SK-N-SH (cell line): ENCODE data around the gene NEUROG1. TPM values are rescaled to one million over a fixed set of nuclear protein-coding genes. Genes with fewer than 3 reads are reported as not detected.

Source experiments
- CTCF ChIA-PET: fragments of 300-600, 350-600 bp; formaldehyde crosslinking; extraction: SDS; loops from one replicate; lab custom pipeline; 2021; lab: Yijun Ruan, JAX
- POLR2A ChIA-PET: fragments of 350-600 bp; sonication (Branson Sonifier 250); formaldehyde crosslinking; extraction: SDS; loops from one replicate; lab custom pipeline; 2020; ENCODE audit warnings: antibody characterized with exemption, inconsistent platforms; lab: Yijun Ruan, JAX
- DNase-seq: peaks from one replicate; pipeline ENCODE4 v3.0.0; 2012
- H2AFZ ChIP-seq: fragments of 200-600 bp; sonication (generic); 2 replicates; pipeline ENCODE4 v1.8.1; 2016; ENCODE audit warnings: antibody characterized with exemption, mild to moderate bottlenecking, low read depth
- H3F3A ChIP-seq: fragments of 200-600 bp; sonication (generic); replicated peaks from 2 replicates; pipeline ENCODE3; 2016; ENCODE audit warnings: antibody characterized with exemption, mild to moderate bottlenecking; ENCODE audit not compliant: insufficient read depth
- H3K27ac ChIP-seq, 2 experiments: fragments of 200-500 bp in 1 of 2; fragments of 200-600 bp in 1 of 2; sonication (Bioruptor generic) in 1 of 2; sonication (generic), shearing (Covaris generic) in 1 of 2; 2 replicates each; pipeline versions ENCODE4 v1.5.1 to v1.6.1; 2014 to 2016; ENCODE audit warnings: low read depth in 2 of 2, inconsistent platforms in 1 of 2, low read length in 1 of 2, mild to moderate bottlenecking in 1 of 2, mixed read lengths in 1 of 2
- H3K27me3 ChIP-seq: fragments of 200-600 bp; sonication (generic), shearing (Covaris generic); 2 replicates; pipeline ENCODE4 v1.6.1; 2016; ENCODE audit warnings: mixed run types; ENCODE audit not compliant: insufficient read depth
- H3K36me3 ChIP-seq, 2 experiments: fragments of 200-500 bp in 1 of 2; fragments of 200-600 bp in 1 of 2; sonication (Bioruptor generic) in 1 of 2; sonication (generic) in 1 of 2; replicated peaks in 1 of 2; 2 replicates each; pipeline versions ENCODE3 to v1.5.1; 2014 to 2016; ENCODE audit warnings: low read length in 1 of 2, mild to moderate bottlenecking in 1 of 2; ENCODE audit not compliant: insufficient read depth in 2 of 2, control insufficient read depth in 1 of 2
- H3K4me1 ChIP-seq, 2 experiments: fragments of 200-500 bp in 1 of 2; fragments of 200-600 bp in 1 of 2; sonication (Bioruptor generic) in 1 of 2; sonication (generic), shearing (Covaris generic) in 1 of 2; 2 replicates each; pipeline versions ENCODE4 v1.5.1 to v1.6.1; 2014 to 2016; ENCODE audit warnings: low read depth in 1 of 2, low read length in 1 of 2, mixed run types in 1 of 2; ENCODE audit not compliant: insufficient read depth in 2 of 2, control insufficient read depth in 1 of 2
- H3K4me2 ChIP-seq: fragments of 200-600 bp; sonication (generic), shearing (Covaris generic); 2 replicates; pipeline ENCODE4 v1.6.1; 2017; ENCODE audit warnings: mixed run types
- H3K4me3 ChIP-seq, 2 experiments: fragments of 200-500 bp in 1 of 2; fragments of 200-600 bp in 1 of 2; sonication (Bioruptor generic) in 1 of 2; sonication (generic), shearing (Covaris generic) in 1 of 2; 2 replicates each; pipeline versions ENCODE4 v1.5.1 to v1.8.1; 2014 to 2016; ENCODE audit warnings: low read depth in 2 of 2, inconsistent platforms in 1 of 2, low read length in 1 of 2, mild to moderate bottlenecking in 1 of 2, mixed read lengths in 1 of 2, moderate library complexity in 1 of 2
- H3K79me2 ChIP-seq: fragments of 200-600 bp; sonication (generic); 2 replicates; pipeline ENCODE4 v1.8.1; 2017; ENCODE audit warnings: mild to moderate bottlenecking; ENCODE audit not compliant: insufficient read depth
- H3K9ac ChIP-seq: fragments of 200-600 bp; sonication (generic); 2 replicates; pipeline ENCODE4 v1.6.1; 2017; ENCODE audit warnings: mixed run types
- H3K9me2 ChIP-seq: fragments of 200-600 bp; sonication (generic); 2 replicates; pipeline ENCODE4 v1.6.1; 2017; ENCODE audit warnings: mixed run types
- H3K9me3 ChIP-seq: fragments of 200-600 bp; sonication (generic); 2 replicates; pipeline ENCODE4 v1.6.1; 2017; ENCODE audit warnings: mixed run types, mild to moderate bottlenecking, moderate library complexity
- H4K20me1 ChIP-seq: fragments of 200-600 bp; sonication (generic); 2 replicates; pipeline ENCODE4 v1.6.1; 2017; ENCODE audit warnings: mild to moderate bottlenecking, mixed run types; ENCODE audit not compliant: insufficient read depth
- CHD2 ChIP-seq: fragments of 150-350 bp; IDR thresholded peaks from 2 replicates; pipeline ENCODE4 v1.6.1; 2018; ENCODE audit warnings: low read length; ENCODE audit not compliant: partially characterized antibody
- ELF1 ChIP-seq: IDR thresholded peaks from 2 replicates; pipeline ENCODE4 v1.4.0; 2012
- FOSL2 ChIP-seq: IDR thresholded peaks from 2 replicates; pipeline ENCODE4 v1.4.0; 2012; ENCODE audit warnings: low read depth, mild to moderate bottlenecking, moderate library complexity, borderline replicate concordance
- FOXJ3 ChIP-seq: sonication (generic); formaldehyde crosslinking; IDR thresholded peaks from 2 replicates; pipeline ENCODE4 v1.5.1; 2020; ENCODE audit warnings: mild to moderate bottlenecking, missing genetic modification reagents
- GATA2 ChIP-seq: sonication (generic); formaldehyde crosslinking; IDR thresholded peaks from 2 replicates; pipeline ENCODE4 v1.5.0; 2020; ENCODE audit warnings: mild to moderate bottlenecking, missing genetic modification reagents
- IRF3 ChIP-seq: fragments of 150-350 bp; IDR thresholded peaks from 2 replicates; pipeline ENCODE4 v1.6.1; 2016; ENCODE audit warnings: mild to moderate bottlenecking, low read depth, low read length
- MAX ChIP-seq: IDR thresholded peaks from 2 replicates; pipeline ENCODE4 v1.4.0; 2012; ENCODE audit warnings: low read depth
- PBX3 ChIP-seq: IDR thresholded peaks from 2 replicates; pipeline ENCODE4; 2012
- USF2 ChIP-seq: fragments of 150-350 bp; IDR thresholded peaks from 2 replicates; pipeline ENCODE4 v1.6.1; 2017; ENCODE audit warnings: antibody characterized with exemption, low read length, low read depth, borderline replicate concordance
- WGBS: methylation state at CpG from one replicate; pipeline ENCODE4 v1.1.6; 2017; ENCODE audit warnings: low lambda C conversion rate; 5-methylcytosine and 5-hydroxymethylcytosine counted together
- polyA plus RNA-seq, 3 experiments: library from polyadenylated mRNA; depleted of rRNA; stranded (reverse); fragments of >200 nt; gene quantifications; 2 replicates each; pipeline ENCODE4 v1.2.3, GENCODE V29; 2012

Gene NEUROG1
- polyA plus RNA-seq, 1 of the 3 experiments (the other 2 are of a cell fraction) = not detected

- H3F3A ChIP-seq = peaks cover 13% of the 10 kb centered on the region
- TF ChIP-seq GATA2 (CRISPR knock-in tag) (peak; percentile 92), ELF1 (no peak)
- TF ChIP-seq, all 33 proteins: peak for 1
- DNase-seq = peak; percentile 71
- H3K27me3 ChIP-seq = no peaks in the 10 kb centered on the region; the same call in 1 of the 2 replicates
- ChIA-PET CTCF (interaction anchor here (1.2 to 2.8 kb wide), 3 partner anchors 26 to 60 kb away, joined by 3 to 20 read pairs (median 8); no protein-coding TSS in a partner anchor), POLR2A (no interaction called here)
- H3K9me2 ChIP-seq = no peaks in the 10 kb centered on the region
- H2AFZ ChIP-seq = no peak overlapping the region
- H3K4me3 ChIP-seq = no peak overlapping the region; a peak in 1 of 4 replicates
- no peaks in the 10 kb centered on the region for H3K36me3 ChIP-seq
- H3K27ac ChIP-seq = no peak overlapping the region
- no peaks in the 10 kb centered on the region for H3K9me3 ChIP-seq
- H3K4me1 ChIP-seq = peaks cover 5 to 14% of the 10 kb centered on the region in 2 experiments; a peak in 3 of 4 replicates
- no peak overlapping the region for H3K4me2 ChIP-seq
- no peaks in the 10 kb centered on the region for H3K79me2 ChIP-seq
- WGBS = 53% methylated on average over 32 of the region's 40 CpGs
- no peak overlapping the region for H3K9ac ChIP-seq
- no peaks in the 10 kb centered on the region for H4K20me1 ChIP-seq
Observed at GRCh38 chr5:135491552-135492318, 44.0 kb downstream of the NEUROG1 start.

GRCh38 chr5:135491038-135491551 is 44.7 kb downstream of the NEUROG1 start:
- TF ChIP-seq MAX = no peak
- no peak for TF ChIP-seq FOSL2
- no peak for TF ChIP-seq GATA2 (CRISPR knock-in tag)
- no peak for TF ChIP-seq PBX3
- TF ChIP-seq IRF3 = no peak
- no peak for TF ChIP-seq CHD2
- no peak for TF ChIP-seq USF2
- TF ChIP-seq FOXJ3 (CRISPR knock-in tag) = no peak
- Histone ChIP-seq H3K27ac (no peak overlapping the region), H3K9ac (no peak overlapping the region), H3K9me3 (no peaks in the 10 kb centered on the region), H3K27me3 (no peaks in the 10 kb centered on the region; the same call in 1 of the 2 replicates), H3K4me1 (peaks cover 5 to 14% of the 10 kb centered on the region in 2 experiments; a peak in 3 of 4 replicates), H3K4me2 (no peak overlapping the region), H4K20me1 (no peaks in the 10 kb centered on the region), H2AFZ (no peak overlapping the region), H3K79me2 (no peaks in the 10 kb centered on the region), H3F3A (peaks cover 13% of the 10 kb centered on the region), H3K9me2 (no peaks in the 10 kb centered on the region), H3K4me3 (no peak overlapping the region), H3K36me3 (no peaks in the 10 kb centered on the region)
- POLR2A ChIA-PET = no interaction called here
- no peak for DNase-seq
- CTCF ChIA-PET = interaction anchor here (1.0 to 2.8 kb wide), 5 partner anchors 25 to 75 kb away, joined by 3 to 20 read pairs (median 3); no protein-coding TSS in a partner anchor
- WGBS = 82% methylated on average over 12 of the region's 14 CpGs
